H1 (cell line): Measurements from ENCODE around the gene HOXC5. TPM values are rescaled to one million over a fixed set of nuclear protein-coding genes. Genes with fewer than 3 reads are reported as not detected.

Experiments
- CTCF ChIA-PET: fragments of 300-600 bp; sonication (Branson Sonifier 250); formaldehyde crosslinking; loops from one replicate; lab custom pipeline; 2021; ENCODE audit not compliant: partially characterized antibody; lab: Charles Lee
- POLR2A ChIA-PET: fragments of 300-600 bp; sonication (Branson Sonifier 250); formaldehyde crosslinking; loops from one replicate; lab custom pipeline; 2021; ENCODE audit warnings: inconsistent platforms; ENCODE audit not compliant: partially characterized antibody; lab: Charles Lee
- DNase-seq, 2 experiments: peaks; one replicate each; pipeline versions ENCODE4 v3.0.0 to v3.0.0-alpha.2; 2010 to 2022; ENCODE audit warnings: low spot score in 2 of 2, low read depth in 1 of 2, mixed read lengths in 1 of 2
- FAIRE-seq: peaks from 2 replicates; lab custom pipeline; 2011; peaks lifted over from hg19 to GRCh38; lab: Jason Lieb, UNC
- H2AFZ ChIP-seq: 2 replicates; pipeline ENCODE4 v1.8.1; 2012; ENCODE audit warnings: low read length, inconsistent platforms
- H2AK5ac ChIP-seq: 2 replicates; pipeline ENCODE4 v1.6.1; 2013; ENCODE audit warnings: low read depth, low read length
- H2BK120ac ChIP-seq: replicated peaks from 2 replicates; pipeline ENCODE3; 2013; ENCODE audit warnings: low read depth, low read length, inconsistent platforms
- H2BK12ac ChIP-seq: 2 replicates; pipeline ENCODE4 v1.6.1; 2013; ENCODE audit warnings: low read depth, low read length
- H2BK15ac ChIP-seq: 2 replicates; pipeline ENCODE4 v1.6.1; 2013; ENCODE audit warnings: low read length
- H2BK20ac ChIP-seq: 2 replicates; pipeline ENCODE4 v1.6.1; 2013; ENCODE audit warnings: low read length
- H2BK5ac ChIP-seq: 2 replicates; pipeline ENCODE4 v1.6.1; 2013; ENCODE audit warnings: low read depth, low read length
- H3K14ac ChIP-seq: 2 replicates; pipeline ENCODE4 v1.6.1; 2013; ENCODE audit warnings: inconsistent platforms; ENCODE audit not compliant: insufficient read length
- H3K18ac ChIP-seq: 2 replicates; pipeline ENCODE4 v1.6.1; 2013; ENCODE audit warnings: low read length; ENCODE audit errors: extremely low read depth
- H3K23ac ChIP-seq: 2 replicates; pipeline ENCODE4 v1.6.1; 2013; ENCODE audit warnings: inconsistent platforms; ENCODE audit not compliant: insufficient read length
- H3K23me2 ChIP-seq: 2 replicates; pipeline ENCODE4 v1.6.1; 2013; ENCODE audit warnings: low read depth, low read length
- H3K27ac ChIP-seq: 2 replicates; pipeline ENCODE4 v1.6.1; 2011; ENCODE audit warnings: low read depth, low read length, inconsistent platforms
- H3K27me3 ChIP-seq, 4 experiments: replicated peaks in 1 of 4; 1 replicate in 1 of 4; 2 replicates in 3 of 4; pipeline versions ENCODE4 v1.6.1 to v1.8.1; 2011 to 2013; ENCODE audit warnings: low read length in 3 of 4, mild to moderate bottlenecking in 3 of 4, inconsistent platforms in 2 of 4, mixed read lengths in 2 of 4, moderate library complexity in 1 of 4; ENCODE audit not compliant: control insufficient read depth in 3 of 4, insufficient read depth in 3 of 4; ENCODE audit errors: extremely low read depth in 1 of 4
- H3K36me3 ChIP-seq, 4 experiments: 2 replicates each; pipeline versions ENCODE4 v1.6.1 to v1.8.1; 2011 to 2013; ENCODE audit warnings: mild to moderate bottlenecking in 4 of 4, low read length in 3 of 4, moderate library complexity in 2 of 4, control low read depth in 1 of 4, inconsistent platforms in 1 of 4; ENCODE audit not compliant: insufficient read depth in 4 of 4, control insufficient read depth in 2 of 4
- H3K4ac ChIP-seq: replicated peaks from 2 replicates; pipeline ENCODE3; 2013; ENCODE audit warnings: low read length, low read depth, mixed read lengths, inconsistent platforms; ENCODE audit not compliant: insufficient read length
- H3K4me1 ChIP-seq, 4 experiments: replicated peaks in 1 of 4; 1 replicate in 1 of 4; 2 replicates in 3 of 4; pipeline versions ENCODE4 v1.6.1 to v1.8.1; 2011 to 2013; ENCODE audit warnings: low read length in 3 of 4, inconsistent platforms in 2 of 4, mixed read lengths in 1 of 4; ENCODE audit not compliant: insufficient read depth in 4 of 4, control insufficient read depth in 3 of 4
- H3K4me2 ChIP-seq, 2 experiments: 2 replicates each; pipeline versions ENCODE4 v1.6.1 to v1.8.1; 2011 to 2013; ENCODE audit warnings: low read depth in 2 of 2, low read length in 2 of 2, control low read depth in 1 of 2, inconsistent platforms in 1 of 2, mild to moderate bottlenecking in 1 of 2; ENCODE audit not compliant: insufficient read depth in 1 of 2
- H3K4me3 ChIP-seq, 4 experiments: fragments of 200-600, 300-600 bp in 1 of 4; sonication (generic), shearing (Covaris generic), sonication (Bioruptor Twin) in 1 of 4; 2 replicates each; pipeline versions ENCODE4 v1.5.1 to v1.8.1; 2011 to 2016; ENCODE audit warnings: low read length in 4 of 4, low read depth in 3 of 4, control low read depth in 2 of 4, inconsistent platforms in 2 of 4, mild to moderate bottlenecking in 2 of 4, mixed read lengths in 1 of 4, moderate library complexity in 1 of 4; ENCODE audit not compliant: insufficient read depth in 2 of 4; ENCODE audit errors: extremely low read depth in 1 of 4
- H3K56ac ChIP-seq: replicated peaks from 2 replicates; pipeline ENCODE3; 2013; ENCODE audit warnings: low read depth, mild to moderate bottlenecking, mixed read lengths, low read length, inconsistent platforms; ENCODE audit not compliant: insufficient read length
- H3K79me1 ChIP-seq: 2 replicates; pipeline ENCODE4 v1.6.1; 2013; ENCODE audit warnings: low read depth, low read length, control low read depth
- H3K79me2 ChIP-seq, 2 experiments: 2 replicates each; pipeline versions ENCODE4 v1.6.1 to v1.8.1; 2012 to 2013; ENCODE audit warnings: low read length in 2 of 2, mild to moderate bottlenecking in 2 of 2, inconsistent platforms in 1 of 2; ENCODE audit not compliant: insufficient read depth in 2 of 2, control insufficient read depth in 1 of 2
- H3K9ac ChIP-seq, 4 experiments: replicated peaks in 1 of 4; 1 replicate in 1 of 4; 2 replicates in 3 of 4; pipeline versions ENCODE4 v1.6.1 to v1.8.1; 2011 to 2013; ENCODE audit warnings: low read depth in 3 of 4, low read length in 3 of 4, control low read depth in 2 of 4, mild to moderate bottlenecking in 2 of 4, moderate library complexity in 2 of 4, inconsistent platforms in 1 of 4; ENCODE audit errors: extremely low read depth in 1 of 4
- H3K9me3 ChIP-seq, 2 experiments: 2 replicates each; pipeline versions ENCODE4 v1.6.1 to v1.8.1; 2012 to 2013; ENCODE audit warnings: mild to moderate bottlenecking in 2 of 2, moderate library complexity in 2 of 2, control low read depth in 1 of 2, inconsistent platforms in 1 of 2, low read depth in 1 of 2, low read length in 1 of 2, mixed read lengths in 1 of 2; ENCODE audit not compliant: insufficient read depth in 2 of 2
- H4K20me1 ChIP-seq, 2 experiments: replicated peaks in 1 of 2; 2 replicates each; pipeline versions ENCODE3 to v1.8.1; 2011 to 2013; ENCODE audit warnings: inconsistent platforms in 2 of 2, low read length in 2 of 2, mild to moderate bottlenecking in 1 of 2; ENCODE audit not compliant: insufficient read depth in 2 of 2, control insufficient read depth in 1 of 2
- H4K5ac ChIP-seq: 2 replicates; pipeline ENCODE4 v1.6.1; 2013; ENCODE audit warnings: low read length, low read depth, mixed read lengths, inconsistent platforms; ENCODE audit not compliant: insufficient read length
- H4K8ac ChIP-seq: 2 replicates; pipeline ENCODE4 v1.8.0; 2013; ENCODE audit warnings: mild to moderate bottlenecking, moderate library complexity, low read length, inconsistent platforms; ENCODE audit not compliant: insufficient read depth; ENCODE audit errors: extremely low read depth
- H4K91ac ChIP-seq: replicated peaks from 2 replicates; pipeline ENCODE3; 2013; ENCODE audit warnings: low read length, mixed read lengths, inconsistent platforms; ENCODE audit not compliant: insufficient read length
- BCL11A ChIP-seq, 2 experiments: IDR thresholded peaks; one replicate each; pipeline ENCODE4 v1.6.1; 2011; ENCODE audit warnings: low read depth in 2 of 2, low read length in 2 of 2, mild to moderate bottlenecking in 2 of 2
- CBX8 ChIP-seq: fragments of 300-800, 300-1000 bp; sonication (generic); IDR thresholded peaks from 2 replicates; pipeline ENCODE4 v1.7.1; 2016; ENCODE audit warnings: low read depth, low read length, borderline replicate concordance
- EP300 ChIP-seq, 2 experiments: IDR thresholded peaks; 1 replicate in 1 of 2; 2 replicates in 1 of 2; pipeline ENCODE4 v1.6.1; 2011 to 2012; ENCODE audit warnings: low read depth in 2 of 2, low read length in 2 of 2, mild to moderate bottlenecking in 2 of 2, borderline replicate concordance in 1 of 2, inconsistent platforms in 1 of 2, moderate library complexity in 1 of 2
- EZH2 ChIP-seq: fragments of 200-600 bp; sonication (generic); IDR thresholded peaks from 2 replicates; pipeline ENCODE4 v1.7.1; 2012; ENCODE audit warnings: low read depth, mild to moderate bottlenecking, moderate library complexity, low read length, inconsistent platforms; ENCODE audit not compliant: severe bottlenecking
- KDM1A ChIP-seq: fragments of 200-600, 300-600 bp; sonication (generic); IDR thresholded peaks from 2 replicates; pipeline ENCODE4 v1.7.1; 2016; ENCODE audit warnings: mild to moderate bottlenecking, low read length, borderline replicate concordance
- SRF ChIP-seq: IDR thresholded peaks from 2 replicates; pipeline ENCODE4 v1.6.1; 2011; ENCODE audit warnings: mild to moderate bottlenecking, low read depth, low read length, moderate library complexity
- SUZ12 ChIP-seq: fragments of 200-600 bp; sonication (generic); IDR thresholded peaks from 2 replicates; pipeline ENCODE4 v1.6.1; 2012; ENCODE audit warnings: mild to moderate bottlenecking, inconsistent platforms, low read length, moderate library complexity, mixed read lengths
- TCF12 ChIP-seq: IDR thresholded peaks from 2 replicates; pipeline ENCODE4 v1.6.1; 2011; ENCODE audit warnings: low read depth, mild to moderate bottlenecking, low read length
- WGBS, 2 experiments: shearing (Covaris generic) in 1 of 2; methylation state at CpG; one replicate each; pipeline versions ENCODE4 v1.1.6 to v1.1.7; 2013 to 2015; ENCODE audit warnings: low lambda C conversion rate in 2 of 2, mixed read lengths in 2 of 2, inconsistent platforms in 1 of 2, low coverage in 1 of 2, missing lambda C conversion rate in 1 of 2; ENCODE audit not compliant: insufficient replicate concordance in 2 of 2, insufficient coverage in 1 of 2, insufficient read length in 1 of 2; ENCODE audit errors: extremely low coverage in 1 of 2, missing lambda C conversion rate in 1 of 2; 5-methylcytosine and 5-hydroxymethylcytosine counted together
- polyA plus RNA-seq, 7 experiments: library from polyadenylated mRNA; depleted of rRNA in 3 of 7; stranded (reverse) in 5 of 7; unstranded in 2 of 7; fragments of >200 nt in 5 of 7; fragments of 200-250 nt in 2 of 7; gene quantifications; 1 replicate in 5 of 7; 2 replicates in 1 of 7; 4 replicates in 1 of 7; pipeline versions ENCODE4 v1.2.1 to v1.2.3, GENCODE V29; 2011 to 2013; ENCODE audit warnings: missing spikeins in 2 of 7, mixed read lengths in 2 of 7
- total RNA-seq: library from RNA; stranded (reverse); fragmentation: NEBNext Ultra II Directional; extraction: Animal tissue kit (Norgen Biotek cat#: 25700); gene quantifications from 2 replicates; pipeline ENCODE4 v1.2.1, GENCODE V29; 2021

The HOXC5 gene
- total and polyA plus RNA-seq, 2 of the 8 experiments (the other 6 are each of a cell fraction or from before 2014, with no cell fraction given), result not detected

DNA sequence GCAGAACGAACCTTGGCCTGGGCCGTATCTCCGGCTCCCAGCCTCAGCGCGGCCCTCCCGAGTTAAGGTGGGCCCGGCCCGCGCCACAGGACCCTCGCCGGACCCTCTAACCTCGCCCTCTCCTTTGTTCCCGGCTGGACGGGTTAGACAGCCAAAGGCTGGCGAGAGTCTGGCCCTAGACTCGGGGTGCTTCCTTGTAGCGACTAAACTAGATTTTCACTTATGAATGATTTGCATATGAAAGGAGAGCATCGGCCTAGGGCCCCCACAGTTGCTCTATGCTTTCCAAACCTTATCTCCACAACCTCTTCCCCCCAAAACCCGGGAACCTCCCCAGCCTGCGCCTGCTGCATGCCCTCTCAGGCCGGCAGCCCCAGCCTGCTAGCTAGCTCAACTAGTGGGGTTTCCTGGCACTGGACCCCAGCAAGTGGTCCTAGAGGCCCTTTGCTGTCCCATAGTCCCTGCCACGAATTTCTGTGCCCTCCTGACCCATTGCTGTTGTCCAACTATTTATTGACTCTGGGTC is 2.0 kb downstream of the HOXC5 start:
- no peak overlapping the region for H3K14ac ChIP-seq
- DNase-seq (no peak), FAIRE-seq (no peak)
- no peak overlapping the region for H3K56ac ChIP-seq
- no peak overlapping the region for H2BK120ac ChIP-seq
- no peak overlapping the region for H4K8ac ChIP-seq
- H3K79me1 ChIP-seq, result no peaks in the 10 kb centered on the region
- H2BK5ac ChIP-seq, result no peak overlapping the region
- peaks cover 96 to 100% (median 98%) of the 10 kb centered on the region in 4 experiments for H3K27me3 ChIP-seq
- H4K5ac ChIP-seq, result no peak overlapping the region
- H3K9me3 ChIP-seq, result no peaks in the 10 kb centered on the region; a peak in 1 of 4 replicates
- no peak overlapping the region for H3K4me3 ChIP-seq
- peaks cover 12 to 23% of the 10 kb centered on the region in 2 experiments for H4K20me1 ChIP-seq
- TF ChIP-seq CBX8, result peak; percentile 37; the same call in 1 of the 2 replicates
- no peak for TF ChIP-seq EP300 (IDR thresholded peaks at IDR 0.05; ENCODE audit: borderline replicate concordance in 1 of 2, low read depth in 2 of 2, low read length in 2 of 2)
- TF ChIP-seq TCF12, result no peak
- TF ChIP-seq SUZ12, result peak; percentile 90
- TF ChIP-seq SRF, result no peak
- peak; percentile 94 for TF ChIP-seq EZH2
- TF ChIP-seq BCL11A (IDR thresholded peaks at IDR 0.05; ENCODE audit: low read depth in 2 of 2, low read length in 2 of 2), result no peak
- TF ChIP-seq KDM1A, result no peak
- TF ChIP-seq, all 59 proteins: peak for 3
- CTCF ChIA-PET, result interaction anchor here (0.6 to 20.0 kb wide), 13 partner anchors 10 to 180 kb away, joined by 3 to 339 read pairs (median 3); partner anchors contain the start of genes HOXC10, HOXC4 and SMUG1
- Histone ChIP-seq H3K9ac (no peak overlapping the region), H3K79me2 (no peaks in the 10 kb centered on the region), H3K4me2 (no peak overlapping the region), H3K36me3 (peaks cover 0 to 8% (median 0%) of the 10 kb centered on the region in 4 experiments; a peak in 1 of 8 replicates), H3K27ac (no peak overlapping the region), H3K4me1 (peaks cover 0 to 7% (median 0%) of the 10 kb centered on the region in 4 experiments; a peak in 4 of 7 replicates), H2BK12ac (no peak overlapping the region), H3K18ac (no peak overlapping the region), H2BK15ac (no peak overlapping the region), H3K4ac (no peak overlapping the region), H4K91ac (no peak overlapping the region), H2AFZ (no peak overlapping the region), H2AK5ac (no peak overlapping the region), H2BK20ac (no peak overlapping the region), H3K23me2 (no peaks in the 10 kb centered on the region), H3K23ac (no peak overlapping the region)
- POLR2A ChIA-PET, result interaction anchor here (0.6 to 1.0 kb wide), 4 partner anchors 9 to 40 kb away, joined by 3 to 4 read pairs (median 3); no protein-coding TSS in a partner anchor
- WGBS, 2 experiments, result 29% methylated on average over 14 of the region's 22 CpGs; no CpG with 5 or more reads in 1 of the 2 experiments
